ENCODE results near the gene CDKN2B-AS1. TPM values are rescaled to one million over a fixed set of nuclear protein-coding genes. Genes with fewer than 3 reads are reported as not detected.

Gene CDKN2B-AS1
- total RNA-seq, 1 experiment from 2014 or later = not detected

GRCh38 chr9:21988056-21988990 lies 6.3 kb upstream of the CDKN2B-AS1 start:
- no peak overlapping the region for H2AFZ ChIP-seq (ENCODE audit: low read length)
- no peak overlapping the region for H3K27ac ChIP-seq (ENCODE audit: insufficient read length, low read depth, low read length)
- no peak overlapping the region for H2BK120ac ChIP-seq (ENCODE audit: low read depth, low read length, poor library complexity, severe bottlenecking)
- peaks cover 46% of the 10 kb centered on the region for H3K27me3 ChIP-seq (ENCODE audit: insufficient read depth, low read length)
- H3K9ac ChIP-seq (ENCODE audit: extremely low read depth, insufficient read length, low read length) = no peak overlapping the region
- H3K9me3 ChIP-seq (ENCODE audit: control insufficient read depth, low read depth, low read length) = no peaks in the 10 kb centered on the region
- H3T11ph ChIP-seq (ENCODE audit: low read length) = no peak overlapping the region
- H3K14ac ChIP-seq (ENCODE audit: insufficient read depth, low read length) = no peak overlapping the region
- H3K4ac ChIP-seq (ENCODE audit: low read depth, low read length) = no peak overlapping the region
- H4K91ac ChIP-seq (ENCODE audit: insufficient read length, low read depth, low read length) = no peak overlapping the region
- no peak overlapping the region for H4K5ac ChIP-seq (ENCODE audit: insufficient read length, low read depth, low read length)
- Mint-ChIP-seq H3K9me3 (peaks cover 0 to 2% of the 10 kb centered on the region in 2 experiments; a peak in 2 of 5 replicates), H3K27ac (no peak overlapping the region), H3K36me3 (ENCODE audit: insufficient read depth in 1 of 3, low read depth in 3 of 3) (no peaks in the 10 kb centered on the region), H3K4me1 (peaks cover 9 to 24% of the 10 kb centered on the region in 2 experiments), H3K4me3 (no peak overlapping the region), H3K27me3 (ENCODE audit: low read depth) (peaks cover 96% of the 10 kb centered on the region)
- H2BK15ac ChIP-seq (ENCODE audit: low read depth, low read length) = no peak overlapping the region
- no peaks in the 10 kb centered on the region for H3K79me1 ChIP-seq (ENCODE audit: insufficient read depth, low read depth, low read length, poor library complexity, severe bottlenecking)
- H2BK5ac ChIP-seq (ENCODE audit: insufficient read length, low read length) = no peak overlapping the region
- H3K23me2 ChIP-seq (ENCODE audit: insufficient read length, low read depth, low read length, poor library complexity, severe bottlenecking) = peaks cover 6% of the 10 kb centered on the region
- no peak overlapping the region for H3K56ac ChIP-seq (ENCODE audit: insufficient read length, low read depth, low read length)
- TF ChIP-seq CTCF (conservative IDR thresholded peaks at IDR 0.05) = no peak
- no peak overlapping the region for H2BK12ac ChIP-seq (ENCODE audit: insufficient read length, low read depth, low read length)
- H2BK20ac ChIP-seq (ENCODE audit: low read depth, low read length, poor library complexity, severe bottlenecking) = no peak overlapping the region
- H3K4me1 ChIP-seq (ENCODE audit: insufficient read depth, low read length) = peaks cover 2% of the 10 kb centered on the region; the same call in 1 of the 2 replicates
- no peaks in the 10 kb centered on the region for H3K79me2 ChIP-seq (ENCODE audit: insufficient read depth, low read length)
- no CpG with 5 or more reads among the region's 9 CpGs for WGBS (ENCODE audit: extremely low coverage, insufficient read length, low lambda C conversion rate)
- H2AK5ac ChIP-seq (ENCODE audit: insufficient read length, low read length) = no peak overlapping the region
- H3K4me2 ChIP-seq (ENCODE audit: insufficient read depth, insufficient read length, low read length) = no peak overlapping the region
- no peak overlapping the region for H4K8ac ChIP-seq (replicated peaks; ENCODE audit: insufficient read length, low read depth, low read length)
- H4K20me1 ChIP-seq (ENCODE audit: control insufficient read depth, insufficient read depth, insufficient read length) = no peaks in the 10 kb centered on the region
- no peak overlapping the region for H3K23ac ChIP-seq (ENCODE audit: insufficient read length, low read depth, low read length)
- DNase-seq = no peak
- no peak overlapping the region for H3K18ac ChIP-seq (ENCODE audit: insufficient read length, low read depth, low read length)

All from H9 (cell line).